Measurements from ENCODE around the gene UGT2B7. TPM values are rescaled to one million over a fixed set of nuclear protein-coding genes. Genes with fewer than 3 reads are reported as not detected.
"Not testable (repeated sequence)": the region's sequence is repeated elsewhere in the genome, so short reads cannot be mapped to it uniquely, and the experiment has no call there.

Gene UGT2B7
- total RNA-seq = not detected

- Mint-ChIP-seq H3K4me1 (ENCODE audit: low read depth) (no peaks in the 10 kb centered on the region), H3K27ac (no peak within 1 kb of the TSS), H3K4me3 (no peak within 1 kb of the TSS), H3K27me3 (no peaks in the 10 kb centered on the region), H3K36me3 (ENCODE audit: low read depth) (no peaks in the 10 kb centered on the region), H3K9me3 (no peaks in the 10 kb centered on the region)
- DNase-seq (no peak), ATAC-seq (no peak)
- no peak for TF ChIP-seq CTCF (IDR thresholded peaks at IDR 0.05)
- ChIA-PET POLR2A (no interaction called here), CTCF (no interaction called here)
- intact Hi-C loops (cut with micrococcal nuclease) = no loop called here
These were observed at the start of gene UGT2B7 for GRCh38 chr4:69096111-69096656. Gene UGT2B7 (plus strand): TSS chr4:69096474. CDS start chr4:69096521, 47 bp downstream.

DNA sequence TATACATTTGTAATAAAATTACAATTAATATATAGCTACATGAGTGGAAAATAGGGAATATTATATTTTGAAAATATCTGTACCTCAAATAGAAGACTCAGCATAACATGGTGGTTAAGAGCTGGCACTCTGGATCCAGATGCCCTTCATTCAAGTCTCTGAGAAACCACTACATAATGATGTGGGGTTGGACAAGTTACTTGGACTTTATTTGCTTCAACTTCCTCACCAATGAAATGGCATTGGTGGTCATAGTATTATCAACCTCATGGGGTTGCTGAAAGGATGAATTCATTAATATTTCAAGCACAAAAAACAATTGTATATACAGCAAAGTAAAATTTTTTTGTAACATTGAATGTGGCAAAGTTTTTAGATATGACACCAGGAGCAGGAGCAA, 46.4 kb upstream of the UGT2B7 start:
- no peaks in the 10 kb centered on the region for H3K27me3 Mint-ChIP-seq
- H3K4me1 Mint-ChIP-seq (ENCODE audit: low read depth) = no peaks in the 10 kb centered on the region
- H3K36me3 Mint-ChIP-seq (ENCODE audit: low read depth) = no peaks in the 10 kb centered on the region
- H3K9me3 Mint-ChIP-seq = no peaks in the 10 kb centered on the region
- ATAC-seq (no peak), DNase-seq (no peak)
- ChIA-PET POLR2A (no interaction called here), CTCF (no interaction called here)
- intact Hi-C loops (cut with micrococcal nuclease) = no loop called here
- no peak overlapping the region for H3K4me3 Mint-ChIP-seq
- TF ChIP-seq CTCF (IDR thresholded peaks at IDR 0.05) = no peak
- no peak overlapping the region for H3K27ac Mint-ChIP-seq

DNA sequence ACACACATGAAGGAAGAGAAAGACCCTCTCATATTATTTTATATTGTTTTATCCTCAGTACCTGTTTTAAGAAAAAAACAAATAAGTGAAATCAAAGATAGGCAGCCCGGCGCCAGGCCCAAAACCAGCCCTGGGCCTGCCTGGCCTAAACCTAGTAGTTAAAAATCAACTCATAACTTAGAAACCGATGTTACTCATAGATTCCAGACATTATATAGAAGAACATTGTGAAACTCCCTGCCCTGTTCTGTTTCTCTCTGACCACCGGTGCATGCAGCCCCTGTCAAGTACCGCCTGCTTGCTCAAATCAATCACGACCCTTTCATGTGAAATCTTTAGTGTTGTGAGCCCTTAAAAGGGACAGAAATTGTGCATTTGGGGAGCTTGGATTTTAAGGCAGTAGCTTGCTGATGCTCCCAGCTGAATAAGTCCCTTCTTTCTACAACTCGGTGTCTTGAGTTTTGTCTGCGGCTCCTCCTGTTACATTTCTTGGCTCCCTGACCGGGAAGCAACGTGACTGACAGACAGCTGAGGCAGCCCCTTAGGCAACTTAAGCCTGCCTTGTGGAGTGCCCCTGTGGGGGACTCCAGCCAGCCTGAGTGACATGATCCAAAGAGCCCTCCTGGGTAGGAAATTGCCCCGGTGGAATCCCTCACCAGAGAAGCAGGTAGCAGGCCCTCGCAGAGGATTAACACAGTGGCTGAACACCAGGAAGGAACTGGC, 45.3 kb upstream of the UGT2B7 start:
- ATAC-seq; H3K4me1 Mint-ChIP-seq (ENCODE audit: low read depth); H3K27ac Mint-ChIP-seq; H3K4me3 Mint-ChIP-seq; intact Hi-C loops (cut with micrococcal nuclease); POLR2A ChIA-PET; H3K36me3 Mint-ChIP-seq (ENCODE audit: low read depth); DNase-seq; CTCF ChIA-PET; H3K9me3 Mint-ChIP-seq; H3K27me3 Mint-ChIP-seq: not testable (repeated sequence)

DNA sequence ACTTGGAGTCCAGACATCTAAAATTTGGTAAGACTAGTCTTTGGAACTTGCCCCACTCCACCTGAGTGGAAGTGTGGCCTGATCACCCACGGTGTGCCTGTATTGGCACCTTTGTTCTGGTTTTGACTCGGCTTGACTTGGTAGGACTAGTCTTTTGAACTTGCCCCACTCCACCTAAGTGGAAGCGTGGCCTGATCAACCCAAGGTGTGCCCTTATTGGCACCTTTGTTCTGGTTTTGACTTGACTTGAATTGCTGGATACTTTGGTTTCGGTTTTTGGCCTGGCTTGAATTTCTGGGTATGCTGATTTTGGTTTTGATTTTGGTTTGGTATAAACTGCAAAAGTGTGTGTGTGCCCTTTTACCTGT, 44.7 kb upstream of the UGT2B7 start:
- H3K4me1 Mint-ChIP-seq (ENCODE audit: low read depth) = no peaks in the 10 kb centered on the region
- ATAC-seq = no peak
- no peak for TF ChIP-seq CTCF (IDR thresholded peaks at IDR 0.05)
- no peak overlapping the region for H3K27ac Mint-ChIP-seq
- ChIA-PET POLR2A (no interaction called here), CTCF (no interaction called here)
- no peaks in the 10 kb centered on the region for H3K36me3 Mint-ChIP-seq (ENCODE audit: low read depth)
- intact Hi-C loops (cut with micrococcal nuclease) = no loop called here
- H3K27me3 Mint-ChIP-seq = no peaks in the 10 kb centered on the region
- DNase-seq = no peak
- H3K9me3 Mint-ChIP-seq = no peaks in the 10 kb centered on the region
- H3K4me3 Mint-ChIP-seq = no peak overlapping the region

DNA sequence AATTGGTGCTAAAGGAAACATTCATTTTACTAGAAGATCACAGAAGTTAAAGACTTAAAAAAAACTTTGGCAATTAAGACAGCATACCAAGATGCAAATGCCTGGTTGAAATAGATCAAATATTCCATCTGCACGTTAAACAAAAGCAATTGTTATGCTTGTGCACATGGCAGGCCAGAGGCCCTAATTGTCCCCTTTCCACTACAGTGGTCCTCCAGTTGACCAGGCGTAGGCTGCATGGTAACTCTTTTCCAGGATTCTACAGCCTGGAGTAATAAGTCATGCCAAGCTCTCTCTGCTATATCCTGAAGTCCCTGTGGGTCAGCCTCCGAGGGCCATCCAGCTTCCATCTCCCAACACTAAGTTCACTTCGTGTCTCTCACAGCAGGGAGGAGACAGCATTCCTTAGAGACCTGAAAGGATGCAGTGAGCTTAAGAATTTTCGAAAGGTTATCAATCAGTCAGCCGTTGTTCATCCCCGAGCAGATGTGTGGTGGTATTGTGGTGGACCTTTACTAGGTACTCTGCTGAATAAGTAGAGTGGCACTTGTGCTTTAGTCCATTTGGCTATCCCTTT, 42.9 kb upstream of the UGT2B7 start:
- H3K4me3 Mint-ChIP-seq; CTCF ChIA-PET; H3K27me3 Mint-ChIP-seq; DNase-seq; H3K27ac Mint-ChIP-seq; POLR2A ChIA-PET; ATAC-seq; H3K9me3 Mint-ChIP-seq; H3K4me1 Mint-ChIP-seq (ENCODE audit: low read depth); intact Hi-C loops (cut with micrococcal nuclease); H3K36me3 Mint-ChIP-seq (ENCODE audit: low read depth): not testable (repeated sequence)

DNA sequence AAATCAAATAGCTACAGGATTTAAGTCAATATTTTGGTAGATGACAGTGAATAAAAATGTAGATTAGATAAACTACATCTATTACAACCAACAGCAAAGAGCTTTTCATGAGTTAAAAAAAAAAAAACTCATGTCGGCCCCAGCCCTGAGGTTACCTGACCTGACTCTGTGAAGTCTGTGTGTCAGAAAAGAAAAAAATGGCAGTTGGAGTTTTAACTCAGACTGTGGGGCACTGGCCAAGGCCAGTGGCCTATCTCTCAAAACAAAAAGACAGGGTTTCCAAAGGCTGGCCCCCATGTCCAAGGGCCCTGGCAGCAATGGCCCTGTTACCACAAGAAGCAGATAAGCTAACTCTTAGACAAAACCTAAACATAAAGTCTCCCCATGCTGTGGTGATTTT, 42.2 kb upstream of the UGT2B7 start:
- POLR2A ChIA-PET; intact Hi-C loops (cut with micrococcal nuclease); H3K27ac Mint-ChIP-seq; CTCF ChIA-PET; H3K27me3 Mint-ChIP-seq; H3K36me3 Mint-ChIP-seq (ENCODE audit: low read depth); ATAC-seq; H3K9me3 Mint-ChIP-seq; H3K4me1 Mint-ChIP-seq (ENCODE audit: low read depth); DNase-seq; H3K4me3 Mint-ChIP-seq: not testable (repeated sequence)

All from activated CD8-positive, alpha-beta T cell treated with anti-CD3 and anti-CD28 coated beads for 36 hours (primary cell).